Endothelial cell of umbilical vein (primary cell): ENCODE results near the gene CCDC85A.

ENCODE experiments used
- EZH2 ChIP-seq: IDR thresholded peaks from 2 replicates; pipeline ENCODE4 v1.6.1; 2012; ENCODE audit warnings: borderline replicate concordance, low read depth, mild to moderate bottlenecking, moderate library complexity, low read length, inconsistent platforms; ENCODE audit not compliant: severe bottlenecking
- POLR2AphosphoS5 ChIP-seq: IDR thresholded peaks from 2 replicates; pipeline ENCODE4 v1.6.1; 2012; ENCODE audit warnings: low read depth, mild to moderate bottlenecking, control low read depth, low read length, moderate library complexity; ENCODE audit not compliant: insufficient read depth
- TF ChIP-seq, protein P1 (sequence below), 2 donors: IDR thresholded peaks; 1 replicate in 1 of 2; 2 replicates in 1 of 2; pipeline ENCODE4 v1.5.1; 2011; ENCODE audit warnings: low read length in 2 of 2, mild to moderate bottlenecking in 2 of 2, moderate library complexity in 2 of 2, control low read depth in 1 of 2, inconsistent platforms in 1 of 2, low read depth in 1 of 2; ENCODE audit not compliant: insufficient read depth in 1 of 2; ENCODE audit errors: extremely low read depth in 1 of 2

GRCh38 chr2:56244506-56244905 is 60.7 kb downstream of the CCDC85A start:
- no peak for TF ChIP-seq POLR2AphosphoS5
- TF ChIP-seq EZH2: no peak
- TF ChIP-seq, protein P1, sequence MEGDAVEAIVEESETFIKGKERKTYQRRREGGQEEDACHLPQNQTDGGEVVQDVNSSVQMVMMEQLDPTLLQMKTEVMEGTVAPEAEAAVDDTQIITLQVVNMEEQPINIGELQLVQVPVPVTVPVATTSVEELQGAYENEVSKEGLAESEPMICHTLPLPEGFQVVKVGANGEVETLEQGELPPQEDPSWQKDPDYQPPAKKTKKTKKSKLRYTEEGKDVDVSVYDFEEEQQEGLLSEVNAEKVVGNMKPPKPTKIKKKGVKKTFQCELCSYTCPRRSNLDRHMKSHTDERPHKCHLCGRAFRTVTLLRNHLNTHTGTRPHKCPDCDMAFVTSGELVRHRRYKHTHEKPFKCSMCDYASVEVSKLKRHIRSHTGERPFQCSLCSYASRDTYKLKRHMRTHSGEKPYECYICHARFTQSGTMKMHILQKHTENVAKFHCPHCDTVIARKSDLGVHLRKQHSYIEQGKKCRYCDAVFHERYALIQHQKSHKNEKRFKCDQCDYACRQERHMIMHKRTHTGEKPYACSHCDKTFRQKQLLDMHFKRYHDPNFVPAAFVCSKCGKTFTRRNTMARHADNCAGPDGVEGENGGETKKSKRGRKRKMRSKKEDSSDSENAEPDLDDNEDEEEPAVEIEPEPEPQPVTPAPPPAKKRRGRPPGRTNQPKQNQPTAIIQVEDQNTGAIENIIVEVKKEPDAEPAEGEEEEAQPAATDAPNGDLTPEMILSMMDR (IDR thresholded peaks at IDR 0.05; ENCODE audit: extremely low read depth in 1 of 2, insufficient read depth in 1 of 2, low read depth in 1 of 2, low read length in 2 of 2): no peak
